Measurements from ENCODE around the gene CBLB.

Gene CBLB

DNA sequence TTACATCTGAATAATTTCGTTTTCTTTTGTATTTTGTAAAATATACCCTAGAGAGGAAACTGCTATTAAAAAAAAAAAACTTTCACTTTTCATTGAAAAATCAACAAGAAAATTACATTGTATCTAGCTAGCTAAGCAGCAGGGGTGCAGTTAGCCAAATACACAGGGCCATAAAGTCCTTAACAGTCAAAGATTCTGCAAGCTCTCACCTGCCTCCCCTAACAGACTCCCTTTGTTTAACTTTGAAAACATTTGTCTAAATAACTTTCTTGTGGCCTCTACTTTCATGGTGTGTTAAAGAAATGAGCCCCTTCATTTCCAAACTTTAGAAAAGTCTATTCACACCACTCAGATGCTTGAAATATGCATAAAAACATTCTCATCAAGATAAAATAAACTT lies 23.3 kb downstream of the CBLB start:
- no peak for DNase-seq

DNA sequence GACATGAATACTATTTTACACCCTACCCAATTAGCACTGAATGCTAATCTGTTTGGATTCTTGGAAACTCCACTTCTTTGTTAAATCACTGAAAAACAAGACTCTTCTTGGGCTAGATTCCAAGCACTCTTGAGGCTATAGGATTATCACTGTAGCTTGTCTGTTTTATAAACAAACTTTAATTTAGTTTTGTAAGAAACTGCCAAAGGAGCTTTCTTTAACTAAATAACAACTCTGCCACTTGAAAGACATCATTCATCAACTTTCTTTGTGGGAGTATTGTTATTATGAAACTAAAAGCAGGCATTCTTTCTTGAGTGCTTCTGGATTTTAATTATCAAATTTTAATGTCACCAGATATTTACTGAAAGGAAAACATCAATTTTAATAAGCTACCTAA lies 24.1 kb downstream of the CBLB start:
- no peak for DNase-seq

DNA sequence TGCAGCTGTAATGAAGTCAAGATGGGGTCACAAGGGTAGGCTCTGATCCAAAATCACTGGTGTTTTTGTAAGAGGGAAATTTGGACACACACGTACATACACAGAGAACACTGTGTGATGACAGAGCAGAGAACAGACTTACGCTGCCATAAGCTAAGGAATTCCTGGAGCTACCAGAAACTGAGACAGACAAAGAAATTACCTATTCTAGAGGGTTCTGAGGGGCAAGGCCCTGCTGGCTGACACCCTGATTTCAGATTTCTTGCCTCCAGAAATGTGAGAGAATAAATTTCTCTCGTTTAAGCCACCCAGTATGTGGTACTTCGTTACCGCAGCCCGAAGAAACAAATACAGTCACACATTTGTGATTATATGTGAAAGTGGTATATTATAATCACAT lies 24.8 kb downstream of the CBLB start:
- no peak for DNase-seq

DNA sequence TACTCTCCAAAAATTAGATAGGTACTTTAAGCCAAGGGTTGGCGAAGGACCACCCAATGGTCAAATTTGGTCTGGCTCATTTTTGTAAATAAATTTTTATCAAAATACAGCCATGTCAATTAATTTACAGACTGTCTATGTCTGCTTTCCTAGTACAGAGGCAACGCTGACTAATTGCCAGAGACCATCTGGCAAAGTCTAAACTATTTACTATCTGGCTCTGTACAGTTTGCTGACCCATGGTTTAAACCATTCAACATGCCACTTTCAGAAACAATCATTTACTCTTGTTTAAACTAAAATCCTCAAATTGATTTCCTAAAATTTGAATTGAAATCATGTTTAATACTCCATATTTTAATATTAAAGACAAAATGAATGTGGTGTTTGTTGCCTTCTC lies 25.9 kb downstream of the CBLB start:
- no peak for DNase-seq

DNA sequence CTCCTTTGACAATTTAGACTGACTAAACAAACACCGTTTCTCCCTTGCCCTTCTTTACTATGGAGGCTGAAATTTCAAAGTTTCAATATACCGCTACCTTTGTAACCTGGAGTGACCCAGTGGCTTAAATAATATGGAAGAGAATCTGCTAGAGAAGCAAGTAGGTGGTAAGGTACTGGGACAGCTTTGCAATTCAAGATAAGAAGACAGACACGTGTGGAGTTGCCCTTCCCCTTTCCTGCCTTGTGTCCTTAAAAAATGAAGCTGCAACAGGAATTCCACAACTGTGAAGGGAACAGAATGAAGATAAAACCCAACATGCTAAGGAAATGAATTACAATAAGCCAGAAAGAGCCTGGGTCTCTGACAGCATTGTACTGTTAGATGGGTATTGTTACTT lies 26.4 kb downstream of the CBLB start:
- DNase-seq: no peak

DNA sequence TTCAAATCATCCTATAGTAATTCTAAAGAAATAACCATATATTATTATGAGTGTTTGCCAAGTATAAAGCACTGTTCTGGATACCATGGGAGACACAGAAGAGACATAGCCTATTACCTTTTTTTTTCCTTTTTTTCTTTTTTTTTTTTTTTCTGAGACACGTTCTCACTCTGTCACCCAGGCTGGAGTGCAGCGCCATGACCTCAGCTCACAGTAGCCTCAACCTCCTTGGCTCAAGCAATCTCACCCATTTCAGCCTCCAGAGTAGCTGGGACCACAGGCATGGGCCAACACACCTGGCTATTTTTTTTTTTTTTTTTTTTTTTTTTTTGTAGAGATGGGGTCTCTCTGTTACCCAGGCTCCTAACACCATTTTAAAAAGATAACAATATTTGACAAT lies 30.9 kb downstream of the CBLB start:
- no peak for DNase-seq

DNA sequence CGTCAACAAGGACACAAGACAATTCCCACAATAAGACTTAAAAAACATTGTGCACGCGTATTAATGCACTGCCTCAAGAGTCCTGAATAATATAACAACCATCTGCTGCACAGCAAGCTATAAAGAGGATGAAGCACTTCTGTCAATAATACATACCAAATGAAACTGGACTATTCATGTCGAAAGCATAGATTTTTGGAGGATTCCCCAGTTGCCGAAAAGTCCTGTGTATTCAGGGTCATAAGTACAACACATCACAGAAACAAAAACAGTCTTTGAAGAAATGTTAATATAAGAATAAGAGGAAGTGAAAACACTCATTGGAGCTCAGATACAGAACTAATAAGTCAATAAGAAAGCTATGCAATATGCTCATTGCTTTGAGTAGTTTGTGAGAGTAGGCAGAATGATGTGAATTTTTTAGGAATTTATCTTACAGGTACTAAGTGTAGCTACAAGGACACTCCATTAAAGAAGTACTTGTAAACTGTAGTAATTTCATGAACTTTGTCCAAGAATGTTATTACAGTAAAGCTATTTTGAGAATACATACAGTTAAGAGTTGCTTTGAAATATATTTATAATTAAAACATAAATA lies 31.6 kb downstream of the CBLB start:
- no peak for DNase-seq

DNA sequence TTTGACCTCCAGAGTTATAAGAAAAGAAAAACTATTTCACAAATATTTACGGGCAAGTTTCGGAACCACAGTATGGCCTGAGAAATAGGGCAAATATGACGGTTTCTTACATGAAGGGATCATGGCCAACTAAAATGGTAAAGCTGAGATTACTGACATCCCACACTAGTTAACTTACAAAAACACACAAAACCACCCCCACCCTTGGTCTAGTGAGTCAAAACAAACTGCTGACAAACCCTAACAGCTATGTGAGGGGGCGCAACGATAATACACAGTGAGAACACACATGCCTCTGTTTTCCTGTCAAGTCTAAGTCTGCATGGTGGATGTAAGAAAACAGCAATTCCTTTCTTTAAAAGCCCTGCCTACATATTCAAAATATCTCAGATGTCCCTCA lies 32.3 kb downstream of the CBLB start:
- no peak for DNase-seq

DNA sequence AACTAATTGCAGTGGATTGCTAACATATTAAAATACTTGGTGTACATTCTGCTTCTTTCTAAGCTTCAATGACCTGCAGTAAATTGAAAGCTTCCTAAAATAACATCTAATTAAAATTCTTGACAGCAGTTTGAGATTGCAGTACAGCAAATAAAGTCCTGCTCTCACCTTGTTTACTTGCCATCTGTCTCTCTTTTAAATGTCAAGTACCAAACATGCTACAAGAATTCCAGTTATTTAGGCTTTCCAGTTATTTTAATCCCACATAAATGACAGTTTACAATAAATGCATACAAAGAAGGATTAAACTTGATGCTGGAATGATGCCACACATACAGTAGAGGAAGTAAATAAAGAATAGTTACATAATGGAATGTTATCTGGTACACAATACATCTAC lies 33.2 kb downstream of the CBLB start:
- no peak for DNase-seq

DNA sequence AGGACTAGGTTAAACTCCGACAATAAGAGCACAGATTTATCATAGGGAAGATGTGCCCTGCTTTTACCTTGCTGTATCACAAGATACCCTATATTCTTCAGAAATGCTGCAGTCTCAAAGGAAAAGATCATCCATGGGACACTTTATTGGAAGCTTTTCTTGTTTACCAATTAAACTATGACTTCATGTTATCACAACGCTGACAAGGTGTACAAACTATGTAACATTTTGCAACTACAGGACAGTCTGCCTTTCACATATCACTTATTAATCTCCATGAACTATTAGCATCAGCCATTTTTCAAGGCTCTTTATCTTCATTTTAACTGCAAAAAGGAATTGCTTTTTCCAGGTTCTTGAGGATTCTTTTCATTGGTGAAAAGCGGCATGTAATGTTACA lies 34.0 kb downstream of the CBLB start:
- no peak for DNase-seq

DNA sequence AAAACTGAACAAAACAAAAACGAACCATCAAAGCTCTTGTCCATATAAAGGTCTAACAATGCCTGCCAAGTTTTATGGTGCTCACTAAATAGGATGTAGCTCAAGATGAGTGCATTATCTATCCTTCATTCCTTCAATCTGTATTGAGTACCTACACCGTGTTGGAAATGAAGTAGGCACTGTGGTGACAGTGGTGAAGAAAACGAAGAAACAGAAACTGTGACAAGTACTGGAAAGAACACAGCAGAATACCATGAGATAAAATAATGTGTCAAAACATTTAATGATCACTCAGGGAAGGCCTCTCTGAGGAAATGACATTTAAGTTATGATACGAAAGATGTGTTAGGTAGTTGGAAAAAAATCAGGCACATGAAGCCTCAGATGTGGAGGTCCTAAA lies 36.2 kb downstream of the CBLB start:
- DNase-seq: no peak

DNA sequence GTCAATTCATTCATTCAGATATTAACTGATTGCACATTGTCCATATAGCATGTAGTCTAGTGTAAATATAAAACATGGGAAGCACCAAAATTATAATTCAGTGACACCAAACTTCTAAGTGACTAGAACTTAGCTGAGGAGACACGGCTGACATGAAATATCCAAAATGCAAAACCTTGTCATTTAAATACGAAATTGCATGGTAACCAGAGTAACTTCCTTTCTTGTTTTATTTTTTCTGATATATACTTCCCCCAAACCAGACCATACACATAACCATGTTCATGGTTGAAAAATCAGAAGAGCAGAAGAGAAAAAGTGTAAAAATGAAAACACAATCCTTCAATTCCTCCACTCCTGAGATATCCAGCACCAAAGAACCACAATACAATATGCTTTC lies 38.0 kb downstream of the CBLB start:
- no peak for DNase-seq

DNA sequence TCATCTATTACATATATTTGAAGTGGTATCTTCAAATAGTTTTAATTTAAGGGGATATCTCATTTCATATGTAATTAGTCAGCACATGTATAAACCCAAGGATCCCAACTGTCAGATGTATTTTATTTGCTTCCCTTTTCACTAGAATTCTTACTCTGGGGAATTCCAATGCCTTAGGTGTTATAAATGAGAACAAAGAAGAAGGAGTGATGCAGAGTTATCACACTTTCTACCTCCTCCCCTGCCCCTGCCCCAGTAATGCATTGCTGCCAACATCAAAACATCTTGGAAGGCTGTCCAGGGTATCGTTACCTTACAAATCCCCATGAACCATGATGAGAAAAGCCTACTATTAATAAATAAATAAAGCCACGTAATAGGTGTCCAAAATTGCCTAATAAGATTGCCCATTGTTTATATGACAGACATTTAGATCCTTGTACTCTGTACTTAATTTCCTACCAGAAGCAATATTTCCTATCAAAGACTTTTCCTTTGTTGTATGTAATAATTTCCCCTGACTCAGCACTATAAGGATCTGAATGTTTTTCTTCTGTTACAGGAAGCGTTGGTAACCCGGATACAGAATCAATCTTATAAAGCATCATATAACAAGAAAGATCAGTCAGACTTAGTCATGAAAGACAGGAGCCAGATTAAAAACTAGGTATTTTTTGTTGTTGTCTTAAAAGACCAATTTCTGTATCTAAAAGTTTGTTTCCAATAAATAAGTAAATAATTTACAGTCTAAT lies 38.8 kb downstream of the CBLB start:
- DNase-seq: no peak

DNA sequence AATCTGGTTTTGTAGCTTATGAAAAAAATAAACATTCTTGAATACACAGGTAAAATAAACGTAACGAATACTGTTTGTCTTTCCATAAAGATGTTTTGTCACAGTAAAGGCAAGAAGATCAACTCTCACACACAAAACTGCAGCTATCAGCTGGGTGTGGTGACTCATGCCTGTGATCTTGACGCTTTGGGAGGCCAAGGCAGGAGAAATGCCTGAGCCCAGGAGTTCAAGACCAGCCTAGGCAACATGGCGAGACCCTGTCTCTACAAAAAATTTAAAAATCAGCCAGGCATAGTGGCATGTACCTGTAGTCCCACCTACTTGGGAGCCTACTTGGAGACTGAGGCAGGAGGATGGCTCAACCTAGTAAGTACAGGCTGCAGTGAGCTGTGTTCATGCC lies 39.6 kb downstream of the CBLB start:
- DNase-seq: no peak

DNA sequence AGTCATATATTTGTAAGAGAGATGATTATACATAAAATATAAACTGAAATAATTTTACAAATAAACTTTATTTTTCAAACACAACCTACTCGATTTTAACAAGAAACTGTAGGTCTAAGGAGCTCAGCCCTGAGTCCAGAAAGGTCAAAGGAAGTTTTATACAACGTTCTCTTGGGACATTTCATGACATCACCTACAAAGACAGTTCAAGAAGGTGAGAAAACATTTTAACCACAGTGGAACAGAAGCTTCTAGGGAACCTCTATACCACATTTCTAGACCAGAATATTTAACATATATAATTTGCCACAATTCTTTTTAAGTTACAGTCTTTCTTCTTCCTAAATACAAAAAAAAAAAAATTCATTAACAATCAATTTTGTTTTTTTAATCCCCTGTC lies 40.1 kb downstream of the CBLB start:
- no peak for DNase-seq

DNA sequence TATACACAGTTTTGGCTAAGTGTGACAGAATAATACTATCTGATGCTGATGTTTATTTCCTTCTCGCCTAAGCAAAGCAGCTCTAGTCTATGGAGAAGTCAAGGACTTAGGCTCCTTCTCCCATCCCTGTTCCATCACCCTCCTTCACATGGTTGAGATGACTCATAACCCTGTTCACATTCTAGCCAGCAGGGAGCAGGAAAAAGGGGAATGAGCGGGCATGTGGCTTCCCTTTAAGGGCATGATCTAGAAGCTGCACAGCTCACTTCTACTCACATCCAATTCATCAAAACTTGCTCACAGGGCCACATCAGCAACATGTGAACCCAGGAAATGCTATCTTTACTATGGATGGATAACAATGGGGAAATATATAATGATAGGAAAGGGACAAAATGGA lies 40.9 kb downstream of the CBLB start:
- DNase-seq: no peak

DNA sequence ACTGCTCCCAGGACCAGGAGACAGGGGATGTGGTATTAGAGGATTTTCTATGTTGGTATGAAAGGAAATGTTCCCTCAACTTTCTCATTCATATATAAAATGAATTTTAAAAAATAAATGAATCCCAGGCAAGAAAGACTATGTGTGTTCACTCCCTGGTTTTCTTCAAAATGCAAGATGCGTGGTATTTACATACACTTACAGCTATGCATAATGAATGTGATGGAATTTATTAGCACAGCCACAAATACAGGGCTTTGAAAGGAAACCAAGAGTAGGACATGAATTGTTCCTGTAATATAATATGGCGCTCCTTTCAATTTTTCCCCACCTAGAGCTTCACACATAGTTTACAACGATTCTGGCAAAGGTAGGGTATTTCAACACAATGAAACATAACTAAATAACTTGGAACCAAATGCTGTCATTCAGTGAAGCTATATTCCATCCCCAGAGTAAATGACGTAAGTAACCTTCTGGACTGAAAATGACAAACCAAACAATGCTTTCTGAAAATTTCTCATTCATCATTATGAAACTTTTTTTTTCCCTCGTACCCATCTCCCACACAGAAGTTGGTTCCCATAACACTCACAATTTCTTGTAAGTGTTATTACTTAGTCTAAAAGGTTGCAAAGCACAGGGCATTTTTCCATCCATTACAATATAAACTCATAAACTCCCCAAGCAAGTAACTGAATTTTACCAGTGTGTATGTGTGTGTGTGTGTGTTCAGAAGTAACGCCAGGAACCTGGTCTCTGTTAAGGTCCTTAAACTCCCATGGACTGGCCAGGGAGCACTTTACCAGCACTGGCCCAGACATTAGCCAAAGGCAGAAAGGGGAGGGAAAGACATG lies 41.8 kb downstream of the CBLB start:
- no peak for DNase-seq

DNA sequence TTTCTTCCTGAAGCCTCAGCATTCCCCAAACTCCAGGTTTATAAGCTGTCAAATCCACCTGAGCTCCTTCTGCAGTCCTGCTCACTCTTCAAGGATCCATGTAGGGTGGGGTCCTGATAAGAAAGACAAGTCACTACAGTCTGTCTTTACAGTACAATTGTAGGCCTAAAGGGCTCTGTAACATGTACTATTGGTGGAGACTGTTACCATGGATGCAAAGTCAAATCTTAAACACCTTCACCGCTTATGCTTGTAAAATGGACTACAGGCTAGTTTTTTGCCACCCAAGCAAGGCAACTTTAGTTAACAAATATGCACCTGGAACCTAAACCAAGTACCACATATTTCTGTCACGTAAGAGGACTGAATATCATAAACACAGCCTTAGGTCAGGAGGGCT lies 44.7 kb downstream of the CBLB start:
- no peak for DNase-seq

DNA sequence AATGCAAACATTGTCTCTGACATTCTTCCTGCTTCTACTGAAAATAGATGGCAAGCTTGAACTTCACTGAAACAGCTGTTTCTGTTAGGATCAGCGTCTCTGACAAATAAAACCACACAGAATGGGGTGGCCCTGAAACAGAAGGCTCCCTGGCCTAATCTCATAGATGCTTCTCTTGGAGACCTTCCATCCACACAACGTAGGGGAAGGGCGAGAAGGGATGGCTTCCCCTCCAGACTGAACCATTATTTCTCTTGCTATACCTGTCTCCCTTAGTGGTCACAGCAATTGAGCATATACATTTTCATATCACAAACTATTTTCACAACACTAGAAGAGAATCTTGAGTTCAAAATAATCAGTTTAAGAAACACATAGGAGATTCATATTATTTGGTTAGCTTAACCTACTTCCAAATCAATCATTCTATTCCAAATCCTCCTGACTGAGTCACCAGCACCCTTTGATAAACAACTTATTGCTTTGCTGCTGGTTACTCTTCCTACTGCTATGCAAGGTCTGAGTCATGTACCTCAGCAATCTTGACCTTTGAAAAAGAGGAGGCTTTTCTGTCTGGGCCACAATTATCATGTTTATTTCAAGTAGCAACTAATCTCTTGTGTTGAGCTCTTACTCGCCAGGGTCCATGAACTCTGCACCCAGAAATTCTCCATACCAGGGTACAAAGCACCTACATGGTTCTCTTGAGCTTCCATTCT lies 45.5 kb downstream of the CBLB start:
- no peak for DNase-seq

DNA sequence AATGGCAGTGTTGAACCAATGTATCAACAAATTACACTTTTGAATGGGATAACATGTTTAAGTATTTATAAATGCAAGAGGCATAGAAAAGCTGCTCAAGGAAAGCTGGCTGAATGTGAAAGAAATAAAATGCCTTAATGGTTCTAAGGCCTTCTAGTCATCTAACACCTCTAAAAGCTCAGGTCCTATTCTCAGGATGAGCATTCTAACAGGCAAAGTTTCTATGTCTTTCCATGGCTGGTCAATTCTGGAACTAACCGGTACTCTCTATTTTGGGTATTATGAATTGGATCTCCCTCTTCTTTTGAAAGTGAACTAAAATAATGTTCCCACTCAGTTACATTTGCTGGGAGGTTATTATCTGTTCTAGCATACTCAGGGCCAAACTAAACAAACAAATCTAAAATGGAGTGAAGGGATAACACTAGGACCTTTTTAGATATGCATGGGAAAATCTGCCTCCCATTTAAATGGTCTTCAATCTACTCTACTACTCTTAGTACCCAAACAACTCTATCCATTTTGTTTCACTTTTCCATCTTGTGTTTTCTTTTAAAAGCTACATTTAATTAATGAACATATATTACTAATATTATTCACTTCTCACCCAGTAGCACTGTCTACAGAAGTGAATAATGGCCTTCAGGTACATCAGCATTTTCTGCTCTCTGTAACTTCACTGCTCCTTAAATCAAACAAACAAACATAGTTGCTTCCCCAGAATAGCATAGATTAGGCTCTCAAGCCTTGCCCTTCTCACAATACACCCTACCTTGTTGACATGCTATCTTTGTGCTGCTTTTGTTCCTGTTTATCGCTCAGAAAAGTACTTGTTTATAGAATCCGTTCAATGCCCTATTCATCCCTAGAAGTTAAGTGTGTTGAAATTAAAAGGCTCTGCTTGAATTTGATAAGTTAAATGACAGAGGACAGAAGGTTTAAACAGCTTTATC lies 46.4 kb downstream of the CBLB start:
- DNase-seq: no peak

DNA sequence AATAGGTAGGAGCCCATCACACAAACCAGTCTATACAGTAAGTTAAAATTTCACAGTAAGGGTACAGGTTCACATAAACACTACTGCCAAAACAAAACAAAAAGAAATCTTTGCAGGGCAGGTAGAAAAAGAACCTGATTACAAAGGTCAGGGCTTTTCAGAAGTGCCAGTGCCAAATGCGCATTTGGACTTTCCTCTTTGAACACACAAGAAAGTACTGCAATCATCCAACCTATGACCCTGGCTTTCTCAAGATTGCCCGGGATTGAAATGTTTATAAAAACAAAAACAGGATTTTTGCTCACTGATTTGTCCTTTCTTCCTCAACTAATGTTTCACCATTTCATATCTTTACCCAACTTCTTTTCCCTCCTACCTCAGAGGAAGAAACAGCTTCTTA lies 47.4 kb downstream of the CBLB start:
- no peak for DNase-seq

DNA sequence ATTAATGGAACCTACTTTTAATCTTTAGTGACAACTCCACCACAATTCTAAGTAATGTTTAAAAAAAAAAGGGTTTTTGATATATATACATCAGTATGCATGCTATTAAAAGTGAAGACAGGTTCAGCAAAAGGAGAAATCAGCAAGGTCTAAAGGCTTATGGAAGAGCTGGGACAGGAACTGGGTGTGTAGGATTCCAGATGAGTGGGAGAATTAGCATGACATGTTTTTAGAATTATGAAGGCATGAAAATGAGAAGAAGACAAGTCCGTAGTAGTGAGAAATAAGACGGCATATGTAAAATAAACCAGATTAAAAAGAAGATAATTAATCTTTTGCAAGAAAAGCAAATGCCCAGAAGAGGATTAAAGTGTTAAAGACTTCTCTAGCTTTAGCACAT lies 52.0 kb downstream of the CBLB start:
- no peak for DNase-seq

All from activated T-cell treated with anti-CD3 and anti-CD28 coated beads, Interleukin-2, amount 50 U/mL, for 1 hour (primary cell).